Esophagus mucosa (tissue), 1 donor: ENCODE data around the gene POMP. TPM values are rescaled to one million over a fixed set of nuclear protein-coding genes. Genes with fewer than 3 reads are reported as not detected.

Experiments used
- ATAC-seq: fragments of 200-7000 bp; cut with Tn5 transposase; one replicate; pipeline ENCODE4 v1.9.1; 2020
- total RNA-seq: library from RNA; stranded (reverse); gene quantifications from one replicate; pipeline ENCODE4 v1.2.4, GENCODE V29; 2023
- donor health status: DM: yes; HTN: yes; CAD: no.

Gene POMP
- total RNA-seq, 1 donor from 2014 or later: 55.2 TPM

DNA sequence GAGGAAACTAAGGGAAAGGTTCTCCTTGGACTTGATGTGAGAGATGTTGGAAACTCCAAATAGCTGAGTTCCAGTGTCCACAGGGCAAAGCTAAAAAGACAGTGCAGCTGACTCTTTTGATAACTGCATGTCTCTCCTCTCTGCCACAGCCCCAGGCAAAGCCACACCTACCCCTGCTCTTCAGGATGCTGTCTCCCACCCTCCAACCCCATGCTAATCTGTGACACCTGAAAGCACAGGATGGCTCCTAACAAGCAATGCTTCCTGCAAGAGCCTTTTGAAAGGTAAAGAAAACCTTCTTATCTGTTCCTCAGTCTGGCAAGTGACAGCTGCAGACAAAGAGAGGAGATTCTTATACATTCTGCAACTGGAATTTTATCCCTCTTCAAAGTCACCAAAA is 45.4 kb downstream of the POMP start:
- ATAC-seq: no peak

DNA sequence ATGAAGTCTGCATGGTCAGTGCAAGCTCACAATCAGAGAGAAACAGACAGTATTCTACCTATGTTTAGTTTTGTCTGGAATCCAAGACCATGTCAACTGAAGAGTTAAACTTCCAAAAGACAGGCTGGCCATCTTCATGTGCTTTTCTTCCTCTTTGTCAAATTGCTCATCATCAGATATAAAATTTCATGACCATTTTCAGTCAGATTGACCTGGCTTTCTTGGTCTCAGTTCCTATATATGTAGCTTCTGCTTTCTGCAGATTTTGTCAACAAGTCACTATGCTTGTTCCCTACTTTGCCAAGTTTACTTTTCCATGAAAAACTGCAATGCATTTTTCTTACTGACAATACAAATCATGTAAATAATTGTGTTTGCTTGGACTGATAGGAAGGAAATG is 46.0 kb downstream of the POMP start:
- ATAC-seq: no peak

DNA sequence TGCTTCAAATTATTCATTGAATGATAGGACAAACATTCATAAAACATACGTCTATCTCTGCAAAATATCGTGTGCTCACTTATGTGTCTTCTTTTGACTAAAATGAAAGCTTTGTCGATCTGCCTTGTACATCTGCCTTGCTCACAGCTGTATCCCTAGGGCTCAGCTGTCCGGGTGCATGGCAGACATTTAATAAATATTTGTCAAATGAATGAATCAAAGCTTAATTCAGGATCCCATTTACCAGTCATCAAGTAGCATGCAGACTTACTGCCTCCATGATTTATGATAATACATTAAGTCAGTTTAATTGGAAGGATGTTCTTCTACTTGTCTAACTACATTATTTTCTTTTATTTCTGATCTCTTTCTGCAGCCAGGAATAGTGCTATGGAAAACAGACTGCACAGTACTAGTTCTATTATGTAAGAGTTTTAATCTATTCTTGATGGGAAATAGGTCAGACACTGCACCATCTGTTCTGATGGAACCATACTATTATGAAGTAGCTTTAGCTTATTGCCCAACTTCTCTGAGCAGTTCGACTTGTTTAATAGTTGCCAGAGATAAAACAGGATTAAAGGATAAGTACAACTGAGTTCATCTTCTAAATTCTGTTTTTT is 46.6 kb downstream of the POMP start:
- no peak for ATAC-seq

DNA sequence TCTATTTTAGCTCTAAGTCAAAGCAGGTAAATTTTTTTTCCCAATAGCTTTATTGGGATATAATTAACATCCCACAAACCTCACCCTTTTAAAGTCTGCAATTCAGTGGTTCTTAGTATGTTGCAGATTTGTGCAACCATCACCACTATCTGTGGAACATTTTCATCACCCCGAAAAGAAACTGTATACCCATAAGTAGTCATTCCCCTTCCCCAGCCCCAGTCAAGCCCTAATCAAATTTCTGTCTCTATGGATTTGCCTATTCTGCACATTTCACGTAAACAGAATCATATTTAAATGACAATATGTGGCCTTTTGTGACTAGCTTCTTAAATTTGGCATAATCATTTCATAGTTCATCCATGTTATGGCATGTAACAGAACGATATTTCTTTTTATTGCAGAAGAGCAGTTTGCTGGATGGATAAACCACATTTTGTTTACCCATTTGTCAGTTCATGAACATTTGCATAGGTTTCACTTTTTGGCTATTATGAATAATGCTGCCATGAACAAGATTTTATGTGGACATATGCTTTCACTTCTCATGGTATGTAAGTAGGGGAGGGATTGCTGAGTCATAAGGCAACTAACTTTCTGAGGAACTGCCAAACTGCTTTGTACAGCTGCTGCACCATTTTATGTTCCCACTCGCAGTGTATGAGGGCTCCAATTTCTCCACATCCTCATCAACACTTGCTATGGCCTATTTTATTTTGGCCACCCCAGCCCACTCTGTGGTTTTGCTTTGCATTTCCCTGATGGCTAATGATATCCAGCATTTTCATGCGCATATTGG is 48.9 kb downstream of the POMP start:
- ATAC-seq: peak; percentile 56

DNA sequence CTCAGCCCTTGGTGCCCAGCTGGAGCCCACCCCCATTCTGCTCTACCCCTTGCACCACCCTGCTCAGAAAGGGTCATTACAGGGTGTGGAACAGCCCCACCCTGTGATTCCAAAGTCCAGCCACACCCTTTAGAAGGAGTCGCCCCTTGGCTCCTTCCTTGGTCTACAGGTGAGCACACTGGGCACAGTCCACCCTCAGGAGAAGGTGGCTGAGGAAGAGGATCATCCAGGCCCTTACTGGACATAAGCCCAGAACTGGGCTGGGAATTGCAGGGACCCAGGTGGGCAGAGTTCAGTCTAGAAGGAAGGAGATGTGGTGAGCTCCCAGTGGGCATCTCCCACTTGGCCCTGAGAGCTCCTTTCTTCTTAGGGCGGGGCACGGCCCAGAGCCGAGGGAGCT is 51.2 kb downstream of the POMP start:
- ATAC-seq: no peak

DNA sequence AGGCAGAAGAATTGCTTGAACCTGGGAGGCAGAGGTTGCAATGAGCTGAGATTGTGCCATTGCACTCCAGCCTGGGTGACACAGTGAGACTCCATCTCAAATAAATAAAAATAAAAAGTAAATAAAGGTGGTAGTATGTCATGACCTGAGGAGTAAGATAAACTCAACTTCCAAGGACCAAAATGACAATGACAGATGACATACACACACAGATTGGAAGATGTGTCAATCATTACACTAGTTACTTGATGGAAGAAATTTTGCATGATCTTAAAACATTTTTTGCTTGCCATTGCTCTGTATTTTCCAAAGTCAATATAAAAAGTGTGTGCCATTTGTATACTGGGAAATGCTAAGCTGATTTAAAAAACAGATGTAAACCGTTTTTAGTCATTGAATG is 55.7 kb downstream of the POMP start:
- no peak for ATAC-seq

DNA sequence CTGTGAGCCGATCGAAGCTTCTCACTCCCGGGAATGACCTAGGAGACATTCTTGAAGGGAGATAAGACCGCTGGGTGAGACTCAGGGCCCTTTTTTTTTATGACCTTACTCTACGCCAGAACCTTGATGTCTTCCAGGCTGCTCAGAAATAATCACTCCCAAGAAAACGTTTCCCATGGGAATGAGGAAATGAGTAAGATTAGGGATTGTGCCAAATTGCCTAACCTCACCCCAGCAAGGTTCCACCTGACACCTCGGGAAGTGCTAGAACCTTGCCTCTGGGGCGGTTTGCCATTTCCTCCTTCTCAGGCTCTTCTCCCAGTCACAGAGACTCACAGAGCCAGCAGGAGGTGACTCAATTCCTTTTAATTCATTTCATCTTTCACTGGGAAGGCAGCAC is 57.6 kb downstream of the POMP start:
- ATAC-seq: peak; percentile 31

DNA sequence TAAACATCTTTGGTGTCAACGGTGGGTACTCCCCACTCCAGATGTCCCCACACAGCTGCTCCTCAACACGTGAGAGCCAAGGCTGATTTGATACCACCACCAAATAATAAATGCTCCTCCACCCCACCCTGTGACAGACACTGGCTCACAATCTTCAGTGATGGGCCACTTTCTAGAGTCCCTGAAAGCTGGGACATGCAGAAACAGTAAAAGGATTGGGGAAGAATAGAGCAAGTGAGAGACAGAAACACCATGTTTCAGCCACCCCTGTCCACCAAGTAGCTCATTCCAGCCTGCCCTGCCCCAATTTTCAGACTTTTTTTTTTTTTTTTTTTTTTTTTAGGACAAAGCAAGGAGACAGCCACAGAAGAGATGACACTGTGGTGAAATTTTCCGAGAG is 58.2 kb downstream of the POMP start:
- ATAC-seq: no peak

DNA sequence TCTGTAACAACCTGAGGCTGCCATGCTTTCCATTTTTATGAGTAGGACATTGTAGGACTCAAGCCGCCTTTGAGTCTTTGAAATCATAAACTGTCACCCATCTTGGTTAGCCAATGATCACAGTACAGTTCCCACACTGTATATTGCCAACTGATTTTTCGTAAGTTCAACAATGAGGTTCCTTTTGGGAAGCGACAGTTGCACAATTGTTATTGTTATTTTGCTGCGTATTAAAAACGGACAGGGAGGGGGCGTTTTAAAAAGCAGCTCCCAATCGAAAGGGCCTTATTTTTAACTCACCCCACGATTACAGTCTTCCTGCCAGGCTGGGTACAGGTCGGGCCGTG is 59.2 kb downstream of the POMP start:
- ATAC-seq: no peak

DNA sequence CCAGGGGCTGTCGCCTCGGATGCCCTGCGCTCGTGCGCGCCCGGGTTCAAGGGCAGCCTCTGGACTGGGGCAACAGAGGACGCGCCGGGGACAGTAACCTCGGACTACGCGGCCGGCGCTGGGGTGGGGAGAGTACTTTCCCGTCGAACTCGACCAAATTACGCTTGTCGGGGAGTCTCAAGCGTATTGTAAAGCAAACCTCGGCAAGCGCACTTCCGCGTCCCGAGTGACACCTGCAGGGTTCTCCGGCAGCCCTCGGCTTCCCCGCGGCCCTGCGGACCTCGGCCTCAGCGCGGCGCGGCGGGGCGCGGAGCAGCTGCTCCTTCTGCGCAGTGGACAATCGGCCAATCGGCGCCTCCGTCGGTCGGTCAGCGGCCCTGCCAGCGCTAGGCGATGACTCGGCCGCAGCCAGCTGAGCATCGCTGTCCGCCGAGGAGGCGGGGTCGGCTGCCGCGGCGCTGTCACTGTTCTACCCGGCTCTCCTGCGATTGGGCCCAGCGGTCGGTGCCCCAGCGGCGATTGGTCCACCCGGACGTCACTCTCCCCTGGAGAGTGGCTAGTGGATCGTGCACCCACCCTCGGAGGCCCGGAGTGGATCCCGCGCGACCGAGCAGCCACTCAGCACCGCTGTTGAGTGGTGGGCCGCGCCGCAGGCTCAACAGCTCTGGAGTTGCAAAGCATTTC is 59.8 kb downstream of the POMP start, which contains the start of gene SLC46A3:
SLC46A3 (minus strand) TSS at position 428 of the 684 bp plus-strand sequence. CDS start 972 bp downstream, outside the sequence.
- ATAC-seq: peak; percentile 97

DNA sequence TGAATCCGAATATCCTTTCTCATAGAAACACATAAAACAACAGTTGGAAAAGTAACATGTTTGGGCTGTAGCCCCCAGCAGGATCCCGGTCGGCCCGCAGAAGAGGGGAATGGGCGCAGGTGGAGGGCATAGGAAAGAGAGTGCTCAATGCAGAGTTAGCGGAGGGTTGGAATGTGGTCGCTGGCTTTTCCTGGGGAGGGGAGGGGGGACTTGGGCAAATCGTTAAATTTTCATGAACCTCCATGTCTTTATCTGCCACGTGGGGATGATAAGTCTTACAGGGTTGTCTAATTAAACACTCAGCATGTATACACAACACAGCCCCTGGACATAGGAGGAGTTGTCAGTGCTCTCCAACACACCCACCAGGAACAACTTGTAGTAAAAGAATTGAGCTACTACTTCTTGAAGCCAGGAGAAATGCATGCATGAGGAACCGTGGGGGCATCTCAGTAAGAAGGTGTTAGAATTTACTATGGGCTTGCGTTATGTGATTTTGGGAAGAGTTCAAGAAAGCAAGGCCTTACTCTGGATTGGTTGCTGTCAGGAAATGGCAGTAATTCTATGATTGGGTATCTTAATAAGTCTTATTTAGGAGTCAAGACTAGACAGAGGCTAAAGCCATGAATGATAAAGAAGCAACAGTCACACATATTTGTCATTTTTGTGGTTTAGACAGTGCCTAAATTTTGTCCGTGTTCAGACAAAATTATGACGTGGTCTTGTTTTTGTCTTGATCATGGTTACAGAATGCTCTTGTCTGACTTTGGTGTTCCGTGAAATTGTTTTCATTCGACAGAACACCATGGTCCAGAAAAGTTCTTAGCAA is 60.5 kb downstream of the POMP start:
- ATAC-seq: no peak

DNA sequence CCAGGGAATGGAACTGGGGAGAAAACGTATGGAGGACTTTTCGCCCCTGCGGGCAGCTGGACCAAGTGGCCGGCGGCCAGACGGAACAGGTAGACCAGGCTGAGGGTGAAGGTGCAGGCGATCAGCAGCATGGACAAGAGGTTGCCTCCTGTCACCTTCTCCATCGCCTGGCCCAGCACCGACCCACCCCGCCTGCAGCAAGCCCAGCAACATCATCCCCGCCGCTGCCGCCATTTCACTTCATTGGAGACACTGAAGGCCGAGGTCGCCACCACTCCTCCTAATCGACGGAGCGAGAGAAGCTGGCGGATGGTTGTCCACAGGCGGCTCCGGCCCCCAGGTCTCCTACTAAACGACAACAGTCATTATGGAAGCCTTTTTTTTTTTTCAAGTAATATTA is 64.9 kb downstream of the POMP start:
- no peak for ATAC-seq

DNA sequence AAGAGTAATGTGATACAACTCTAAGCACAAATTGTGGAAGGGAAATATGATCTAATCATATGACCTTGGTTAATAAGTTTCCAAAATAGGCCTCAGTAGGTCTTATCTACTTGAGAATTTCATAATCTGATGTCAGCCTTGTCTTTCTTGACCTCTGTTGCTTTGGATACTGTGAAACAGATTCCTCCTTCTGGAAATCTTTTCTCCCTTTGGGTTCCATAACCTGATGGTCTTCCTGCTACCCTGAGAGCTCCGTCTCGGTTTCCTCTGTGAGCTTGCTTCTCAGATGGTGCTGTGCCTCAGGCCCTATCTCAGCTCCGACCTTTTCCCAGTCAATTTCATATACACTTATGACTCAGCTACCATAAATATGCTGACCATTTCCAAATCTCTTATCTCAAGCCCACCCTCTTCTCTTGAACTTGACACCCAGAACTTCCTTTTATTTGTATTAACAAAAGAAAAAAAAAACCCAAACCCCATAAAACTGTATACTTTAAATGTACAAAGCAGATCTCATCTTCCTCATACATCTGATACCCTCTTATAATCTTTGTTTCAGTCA is 66.2 kb downstream of the POMP start:
- ATAC-seq: no peak

Other genes starting within 250 kb of the POMP start
- gene FLT1, start 164.0 kb upstream of the POMP start, total RNA-seq: 5.3 TPM
- 0.84 TPM for gene SLC46A3, start 59.8 kb downstream of the POMP start, total RNA-seq
- gene MTUS2, start 161.2 kb downstream of the POMP start, total RNA-seq: 0.12 TPM